ENCODE results near the gene ANKRD13B.

DNA sequence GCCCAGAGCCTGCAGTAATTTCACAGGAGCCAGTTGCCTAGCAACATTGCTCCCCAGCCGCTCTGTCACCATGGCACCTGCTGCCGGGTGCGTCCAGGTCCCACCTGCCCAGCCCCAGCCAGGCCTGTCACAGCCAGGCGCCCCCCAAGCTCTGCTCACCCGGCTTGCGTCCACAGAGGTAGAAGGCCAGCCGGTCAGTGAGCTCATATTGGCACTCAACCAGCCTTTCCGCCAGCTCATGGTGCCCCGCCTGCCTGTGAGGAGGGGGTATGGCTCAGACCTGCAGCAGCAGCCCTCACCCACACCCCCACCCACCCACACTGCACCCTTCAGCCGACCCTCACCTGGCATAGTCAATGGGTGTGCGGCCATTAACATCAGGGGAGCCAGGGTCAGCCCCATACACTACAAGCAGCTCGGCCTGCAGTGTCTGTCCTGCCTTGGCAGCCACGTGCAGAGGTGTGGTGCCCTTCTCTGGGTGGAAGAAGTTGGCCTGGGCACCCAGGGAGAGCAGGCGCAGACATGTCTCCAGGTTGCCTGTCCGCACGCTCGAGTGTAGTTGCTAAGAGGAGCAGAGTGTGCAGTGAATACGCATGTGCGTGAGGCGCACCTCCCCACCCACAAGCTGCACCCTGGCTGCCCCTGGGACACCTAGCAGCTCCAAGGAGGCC, 11.2 kb upstream of the ANKRD13B start:
- TF ChIP-seq, protein P1, sequence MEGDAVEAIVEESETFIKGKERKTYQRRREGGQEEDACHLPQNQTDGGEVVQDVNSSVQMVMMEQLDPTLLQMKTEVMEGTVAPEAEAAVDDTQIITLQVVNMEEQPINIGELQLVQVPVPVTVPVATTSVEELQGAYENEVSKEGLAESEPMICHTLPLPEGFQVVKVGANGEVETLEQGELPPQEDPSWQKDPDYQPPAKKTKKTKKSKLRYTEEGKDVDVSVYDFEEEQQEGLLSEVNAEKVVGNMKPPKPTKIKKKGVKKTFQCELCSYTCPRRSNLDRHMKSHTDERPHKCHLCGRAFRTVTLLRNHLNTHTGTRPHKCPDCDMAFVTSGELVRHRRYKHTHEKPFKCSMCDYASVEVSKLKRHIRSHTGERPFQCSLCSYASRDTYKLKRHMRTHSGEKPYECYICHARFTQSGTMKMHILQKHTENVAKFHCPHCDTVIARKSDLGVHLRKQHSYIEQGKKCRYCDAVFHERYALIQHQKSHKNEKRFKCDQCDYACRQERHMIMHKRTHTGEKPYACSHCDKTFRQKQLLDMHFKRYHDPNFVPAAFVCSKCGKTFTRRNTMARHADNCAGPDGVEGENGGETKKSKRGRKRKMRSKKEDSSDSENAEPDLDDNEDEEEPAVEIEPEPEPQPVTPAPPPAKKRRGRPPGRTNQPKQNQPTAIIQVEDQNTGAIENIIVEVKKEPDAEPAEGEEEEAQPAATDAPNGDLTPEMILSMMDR (IDR thresholded peaks at IDR 0.05): no peak
- TF ChIP-seq ZFX (IDR thresholded peaks at IDR 0.05; ENCODE audit: borderline replicate concordance): no peak
